SU-DHL-6 (cell line): ENCODE measurements around the gene AXIN1.

Experiments
- H2AFZ ChIP-seq: fragments of 200-600 bp; sonication (generic); 2 replicates; pipeline ENCODE4 v1.6.1; 2014; ENCODE audit warnings: low read depth, mild to moderate bottlenecking, moderate library complexity, mixed read lengths, antibody characterized with exemption, low read length; ENCODE audit not compliant: severe bottlenecking
- H3F3A ChIP-seq: fragments of 200-600 bp; shearing (Covaris generic); 2 replicates; pipeline ENCODE4 v1.6.0; 2016; ENCODE audit warnings: antibody characterized with exemption, mild to moderate bottlenecking; ENCODE audit not compliant: insufficient read depth
- H3K27ac ChIP-seq: fragments of 200-600 bp; sonication (generic); 2 replicates; pipeline ENCODE4 v1.5.1; 2016; ENCODE audit warnings: low read depth, mild to moderate bottlenecking, low read length, moderate library complexity, mixed read lengths
- H3K27me3 ChIP-seq: fragments of 200-600 bp; sonication (generic), shearing (Covaris generic); 2 replicates; pipeline ENCODE4 v1.6.0; 2014; ENCODE audit warnings: mild to moderate bottlenecking, low read length
- H3K36me3 ChIP-seq: fragments of 200-600 bp; sonication (generic); 2 replicates; pipeline ENCODE4 v1.6.1; 2014; ENCODE audit warnings: mild to moderate bottlenecking, low read length, mixed read lengths
- H3K4me2 ChIP-seq: fragments of 300-600, 200-600 bp; shearing (Covaris generic), sonication (generic); 2 replicates; pipeline ENCODE4 v1.6.0; 2014; ENCODE audit warnings: low read length, low read depth, mild to moderate bottlenecking; ENCODE audit not compliant: poor library complexity, severe bottlenecking
- H3K4me3 ChIP-seq: fragments of 200-600 bp; sonication (generic); 2 replicates; pipeline ENCODE4 v1.5.1; 2014; ENCODE audit warnings: antibody characterized with exemption, low read length, mild to moderate bottlenecking, mixed read lengths; ENCODE audit not compliant: insufficient read depth, poor library complexity, severe bottlenecking
- H3K79me2 ChIP-seq: fragments of 200-600 bp; sonication (generic); 2 replicates; pipeline ENCODE4 v1.6.1; 2014; ENCODE audit warnings: mild to moderate bottlenecking, low read length, moderate library complexity; ENCODE audit not compliant: insufficient read depth
- H3K9ac ChIP-seq: fragments of 200-600 bp; sonication (generic); 2 replicates; pipeline ENCODE4 v1.7.0; 2014; ENCODE audit warnings: mild to moderate bottlenecking, low read length
- H3K9me2 ChIP-seq: fragments of 200-600 bp; sonication (generic); replicated peaks from 2 replicates; pipeline ENCODE4 v1.6.1; 2014; ENCODE audit warnings: low read length; ENCODE audit not compliant: insufficient read depth
- H3K9me3 ChIP-seq: fragments of 200-600 bp; sonication (generic); 2 replicates; pipeline ENCODE4 v1.6.1; 2014; ENCODE audit warnings: low read length, mixed read lengths; ENCODE audit not compliant: insufficient read depth
- H4K20me1 ChIP-seq: fragments of 200-600 bp; sonication (generic); 2 replicates; pipeline ENCODE4 v1.6.1; 2014; ENCODE audit warnings: low read depth, mild to moderate bottlenecking, antibody characterized with exemption, low read length, moderate library complexity, mixed read lengths
- EZH2phosphoT487 ChIP-seq: fragments of 200-600 bp; sonication (generic), shearing (Covaris generic); conservative IDR thresholded peaks from 2 replicates; pipeline ENCODE4 v1.6.1; 2018; ENCODE audit warnings: mild to moderate bottlenecking, antibody characterized with exemption, low read length, moderate library complexity, mixed read lengths
- TF ChIP-seq, protein P1 (sequence below): fragments of 200-600 bp; sonication (generic); IDR thresholded peaks from one replicate; pipeline ENCODE4 v1.5.1; 2017; ENCODE audit warnings: antibody characterized with exemption, mild to moderate bottlenecking, low read length, moderate library complexity; ENCODE audit not compliant: insufficient read depth, poor library complexity, severe bottlenecking

The AXIN1 gene

DNA sequence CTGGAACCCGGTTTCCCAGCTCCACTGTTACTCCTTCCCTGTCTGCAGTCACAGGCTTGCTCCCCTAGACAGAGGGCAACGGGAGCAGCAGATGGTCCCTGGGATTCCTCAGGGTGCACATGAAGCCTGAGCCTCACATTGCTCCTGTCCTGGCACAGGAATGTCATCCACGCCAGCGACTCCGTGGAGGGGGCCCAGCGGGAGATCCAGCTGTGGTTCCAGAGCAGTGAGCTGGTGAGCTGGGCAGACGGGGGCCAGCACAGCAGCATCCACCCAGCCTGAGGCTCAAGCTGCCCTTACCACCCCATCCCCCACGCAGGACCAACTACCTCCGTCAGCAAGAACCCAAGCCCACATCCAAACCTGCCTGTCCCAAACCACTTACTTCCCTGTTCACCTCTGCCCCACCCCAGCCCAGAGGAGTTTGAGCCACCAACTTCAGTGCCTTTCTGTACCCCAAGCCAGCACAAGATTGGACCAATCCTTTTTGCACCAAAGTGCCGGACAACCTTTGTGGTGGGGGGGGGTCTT, 47.6 kb upstream of the AXIN1 start:
- Histone ChIP-seq H3K4me2 (peak overlapping the region; percentile 69), H2AFZ (no peak overlapping the region), H3K4me3 (peak overlapping the region; percentile 87), H3K36me3 (no peaks in the 10 kb centered on the region), H3K27me3 (no peaks in the 10 kb centered on the region), H4K20me1 (no peaks in the 10 kb centered on the region), H3K9me2 (no peaks in the 10 kb centered on the region), H3F3A (peaks cover 13% of the 10 kb centered on the region), H3K9me3 (no peaks in the 10 kb centered on the region), H3K27ac (no peak overlapping the region), H3K79me2 (no peaks in the 10 kb centered on the region), H3K9ac (peak overlapping the region; percentile 88)
- TF ChIP-seq EZH2phosphoT487, result no peak
- TF ChIP-seq, protein P1, sequence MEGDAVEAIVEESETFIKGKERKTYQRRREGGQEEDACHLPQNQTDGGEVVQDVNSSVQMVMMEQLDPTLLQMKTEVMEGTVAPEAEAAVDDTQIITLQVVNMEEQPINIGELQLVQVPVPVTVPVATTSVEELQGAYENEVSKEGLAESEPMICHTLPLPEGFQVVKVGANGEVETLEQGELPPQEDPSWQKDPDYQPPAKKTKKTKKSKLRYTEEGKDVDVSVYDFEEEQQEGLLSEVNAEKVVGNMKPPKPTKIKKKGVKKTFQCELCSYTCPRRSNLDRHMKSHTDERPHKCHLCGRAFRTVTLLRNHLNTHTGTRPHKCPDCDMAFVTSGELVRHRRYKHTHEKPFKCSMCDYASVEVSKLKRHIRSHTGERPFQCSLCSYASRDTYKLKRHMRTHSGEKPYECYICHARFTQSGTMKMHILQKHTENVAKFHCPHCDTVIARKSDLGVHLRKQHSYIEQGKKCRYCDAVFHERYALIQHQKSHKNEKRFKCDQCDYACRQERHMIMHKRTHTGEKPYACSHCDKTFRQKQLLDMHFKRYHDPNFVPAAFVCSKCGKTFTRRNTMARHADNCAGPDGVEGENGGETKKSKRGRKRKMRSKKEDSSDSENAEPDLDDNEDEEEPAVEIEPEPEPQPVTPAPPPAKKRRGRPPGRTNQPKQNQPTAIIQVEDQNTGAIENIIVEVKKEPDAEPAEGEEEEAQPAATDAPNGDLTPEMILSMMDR, result no peak

DNA sequence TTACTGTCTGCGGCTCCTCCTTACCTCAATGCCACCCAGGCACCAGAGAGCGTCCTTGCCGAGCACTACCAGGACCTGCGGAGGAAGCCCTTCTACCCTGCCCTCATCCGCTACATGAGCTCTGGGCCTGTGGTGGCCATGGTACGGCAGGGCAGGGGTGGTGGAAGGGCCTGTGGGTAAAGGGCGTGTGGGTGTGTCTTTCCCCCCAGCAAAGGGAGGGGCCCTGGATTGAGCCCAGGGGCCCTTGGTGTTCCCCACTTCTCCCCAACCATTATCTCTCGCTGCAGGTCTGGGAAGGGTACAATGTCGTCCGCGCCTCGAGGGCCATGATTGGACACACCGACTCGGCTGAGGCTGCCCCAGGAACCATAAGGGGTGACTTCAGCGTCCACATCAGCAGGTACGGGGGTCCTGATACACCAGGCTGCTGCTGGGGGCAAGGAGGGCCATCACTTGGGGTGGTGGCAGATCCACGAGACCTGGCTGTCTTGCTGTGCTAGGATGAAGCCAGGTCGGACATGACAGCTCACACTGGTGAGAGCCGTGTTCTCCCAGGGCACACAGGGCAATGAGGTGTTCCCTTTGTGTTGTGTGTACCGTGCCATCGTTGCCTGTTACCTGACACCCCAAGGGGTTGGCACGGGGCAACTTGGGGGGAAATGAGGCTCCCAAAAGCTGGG, 47.0 kb upstream of the AXIN1 start:
- Histone ChIP-seq H3K9ac (no peak overlapping the region), H3F3A (peaks cover 13% of the 10 kb centered on the region), H3K79me2 (no peaks in the 10 kb centered on the region), H4K20me1 (no peaks in the 10 kb centered on the region), H3K4me2 (no peak overlapping the region), H3K27ac (no peak overlapping the region), H3K27me3 (no peaks in the 10 kb centered on the region), H3K9me2 (no peaks in the 10 kb centered on the region), H3K4me3 (no peak overlapping the region), H2AFZ (no peak overlapping the region), H3K36me3 (no peaks in the 10 kb centered on the region), H3K9me3 (no peaks in the 10 kb centered on the region)
- TF ChIP-seq EZH2phosphoT487, result no peak
- TF ChIP-seq, protein P1, result no peak

DNA sequence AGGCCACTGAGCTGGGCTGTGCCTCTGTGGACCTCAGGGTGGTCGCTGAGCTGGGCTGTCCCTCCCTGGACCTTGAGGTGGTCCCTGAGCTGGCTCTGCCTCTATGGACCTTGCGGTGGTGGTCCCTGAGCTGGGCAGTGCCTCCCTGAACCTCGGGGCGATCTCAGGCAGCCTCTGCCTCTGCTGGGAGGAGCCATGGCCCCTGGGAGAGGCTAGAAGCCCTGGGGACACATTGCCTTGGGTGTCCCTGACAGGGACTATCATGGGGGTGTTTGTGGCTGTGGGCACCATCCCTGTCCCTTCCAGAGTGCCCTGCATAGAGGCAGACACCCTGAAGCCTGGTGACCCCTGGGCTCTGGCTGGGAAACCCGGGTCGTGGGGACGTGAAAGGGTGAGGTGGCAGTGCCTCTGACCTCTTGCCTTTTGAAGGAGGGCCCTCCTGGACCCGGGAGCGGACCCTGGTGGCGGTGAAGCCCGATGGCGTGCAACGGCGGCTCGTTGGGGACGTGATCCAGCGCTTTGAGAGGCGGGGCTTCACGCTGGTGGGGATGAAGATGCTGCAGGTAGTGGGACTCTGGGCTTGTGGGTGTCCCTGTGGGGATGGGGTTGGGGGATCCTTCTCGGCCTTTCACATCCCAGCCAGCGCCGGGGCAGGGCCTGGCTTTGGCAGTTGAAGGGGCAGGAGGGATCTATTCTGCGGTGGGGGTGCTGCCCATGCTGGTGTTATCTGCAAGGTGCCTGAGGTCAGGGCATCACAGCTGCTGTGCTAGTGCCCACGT, 46.2 kb upstream of the AXIN1 start:
- Histone ChIP-seq H3F3A (peaks cover 13% of the 10 kb centered on the region), H3K9ac (no peak overlapping the region), H3K9me2 (no peaks in the 10 kb centered on the region), H3K27me3 (no peaks in the 10 kb centered on the region), H3K36me3 (no peaks in the 10 kb centered on the region), H3K9me3 (no peaks in the 10 kb centered on the region), H3K4me3 (no peak overlapping the region), H3K27ac (no peak overlapping the region), H3K79me2 (no peaks in the 10 kb centered on the region), H3K4me2 (no peak overlapping the region), H2AFZ (no peak overlapping the region), H4K20me1 (no peaks in the 10 kb centered on the region)
- TF ChIP-seq, protein P1, result no peak
- no peak for TF ChIP-seq EZH2phosphoT487
